Measurements from ENCODE around the gene DCANP1.
"Not testable (repeated sequence)": the region's sequence is repeated elsewhere in the genome, so short reads cannot be mapped to it uniquely, and the experiment has no call there.

DCANP1 gene

GRCh38 chr5:135447298-135447929, at the start of gene DCANP1:
Gene DCANP1, minus strand, starts transcription at chr5:135447348. Its CDS starts 240 bp downstream, at chr5:135447108.
- no peak for DNase-seq (ENCODE audit: low read depth)

- DNase-seq (ENCODE audit: low read depth) = not testable (repeated sequence)
These were observed 48.4 kb upstream of the DCANP1 start for GRCh38 chr5:135495531-135495930.

- no peak for DNase-seq (ENCODE audit: low read depth)
These were observed 47.0 kb upstream of the DCANP1 start for GRCh38 chr5:135494196-135494595.

- no peak for DNase-seq (ENCODE audit: low read depth)
These were observed 46.4 kb upstream of the DCANP1 start for GRCh38 chr5:135493406-135494180.

- DNase-seq (ENCODE audit: low read depth) = no peak
These were observed 45.1 kb upstream of the DCANP1 start for GRCh38 chr5:135492319-135492626.

- no peak for DNase-seq (ENCODE audit: low read depth)
These were observed 44.6 kb upstream of the DCANP1 start for GRCh38 chr5:135491552-135492318.

- no peak for DNase-seq (ENCODE audit: low read depth)
These were observed 43.9 kb upstream of the DCANP1 start for GRCh38 chr5:135491038-135491551.

- no peak for DNase-seq (ENCODE audit: low read depth)
These were observed 43.3 kb upstream of the DCANP1 start for GRCh38 chr5:135490245-135491037.

- no peak for DNase-seq (ENCODE audit: low read depth)
These were observed 42.5 kb upstream of the DCANP1 start for GRCh38 chr5:135489466-135490244.

- DNase-seq (ENCODE audit: low read depth) = no peak
These were observed 41.7 kb upstream of the DCANP1 start for GRCh38 chr5:135488727-135489465.

- DNase-seq (ENCODE audit: low read depth) = no peak
These were observed 40.8 kb upstream of the DCANP1 start for GRCh38 chr5:135487839-135488514.

GRCh38 chr5:135487037-135487395, 39.9 kb upstream of the DCANP1 start:
- DNase-seq (ENCODE audit: low read depth) = no peak

GRCh38 chr5:135486131-135487036, 39.2 kb upstream of the DCANP1 start:
- DNase-seq (ENCODE audit: low read depth) = no peak

GRCh38 chr5:135484674-135485086, 37.5 kb upstream of the DCANP1 start:
- no peak for DNase-seq (ENCODE audit: low read depth)

- no peak for DNase-seq (ENCODE audit: low read depth)
These were observed 36.1 kb upstream of the DCANP1 start for GRCh38 chr5:135483254-135483653.

GRCh38 chr5:135482381-135482933, 35.3 kb upstream of the DCANP1 start:
- no peak for DNase-seq (ENCODE audit: low read depth)

GRCh38 chr5:135481909-135482311, 34.8 kb upstream of the DCANP1 start:
- DNase-seq (ENCODE audit: low read depth) = no peak

- no peak for DNase-seq (ENCODE audit: low read depth)
These were observed 34.2 kb upstream of the DCANP1 start for GRCh38 chr5:135481387-135481786.

- no peak for DNase-seq (ENCODE audit: low read depth)
These were observed 33.4 kb upstream of the DCANP1 start for GRCh38 chr5:135480511-135480910.
